GM12864 (cell line): ENCODE measurements around the gene DACH1.

Experiments used
- DNase-seq: peaks from one replicate; pipeline ENCODE4 v3.0.0-alpha.2; 2011; ENCODE audit warnings: low read depth
- H3K4me3 ChIP-seq: 2 replicates; pipeline ENCODE4 v1.5.1; 2011; ENCODE audit warnings: mild to moderate bottlenecking, low read depth, low read length, control low read depth
- TF ChIP-seq, protein P1 (sequence below): IDR thresholded peaks from 2 replicates; pipeline ENCODE4 v1.5.1; 2011; ENCODE audit warnings: low read depth, mild to moderate bottlenecking, moderate library complexity, low read length, control low read depth, inconsistent platforms; ENCODE audit errors: missing control alignments

DACH1 gene

DNA sequence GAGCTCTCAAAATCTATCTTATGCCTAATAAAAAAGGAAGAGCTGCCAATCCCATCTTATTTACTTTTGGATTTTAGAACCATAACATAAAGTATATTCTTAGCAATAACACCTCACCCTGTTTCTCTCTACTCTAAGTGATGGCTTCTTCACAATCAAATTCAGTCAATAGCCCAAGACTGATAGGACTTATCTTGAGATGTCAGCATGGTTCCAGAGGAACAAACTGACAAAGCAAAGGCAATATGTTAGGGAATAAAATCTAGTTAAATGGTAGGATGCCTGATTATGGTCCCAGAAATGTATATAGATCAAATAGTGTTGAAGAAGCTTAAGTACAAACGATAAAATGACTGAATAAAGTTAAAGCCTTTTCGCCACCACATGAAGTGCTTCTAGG is 36.3 kb downstream of the DACH1 start:
- no peak for DNase-seq
- no peak overlapping the region for H3K4me3 ChIP-seq
- TF ChIP-seq, protein P1, sequence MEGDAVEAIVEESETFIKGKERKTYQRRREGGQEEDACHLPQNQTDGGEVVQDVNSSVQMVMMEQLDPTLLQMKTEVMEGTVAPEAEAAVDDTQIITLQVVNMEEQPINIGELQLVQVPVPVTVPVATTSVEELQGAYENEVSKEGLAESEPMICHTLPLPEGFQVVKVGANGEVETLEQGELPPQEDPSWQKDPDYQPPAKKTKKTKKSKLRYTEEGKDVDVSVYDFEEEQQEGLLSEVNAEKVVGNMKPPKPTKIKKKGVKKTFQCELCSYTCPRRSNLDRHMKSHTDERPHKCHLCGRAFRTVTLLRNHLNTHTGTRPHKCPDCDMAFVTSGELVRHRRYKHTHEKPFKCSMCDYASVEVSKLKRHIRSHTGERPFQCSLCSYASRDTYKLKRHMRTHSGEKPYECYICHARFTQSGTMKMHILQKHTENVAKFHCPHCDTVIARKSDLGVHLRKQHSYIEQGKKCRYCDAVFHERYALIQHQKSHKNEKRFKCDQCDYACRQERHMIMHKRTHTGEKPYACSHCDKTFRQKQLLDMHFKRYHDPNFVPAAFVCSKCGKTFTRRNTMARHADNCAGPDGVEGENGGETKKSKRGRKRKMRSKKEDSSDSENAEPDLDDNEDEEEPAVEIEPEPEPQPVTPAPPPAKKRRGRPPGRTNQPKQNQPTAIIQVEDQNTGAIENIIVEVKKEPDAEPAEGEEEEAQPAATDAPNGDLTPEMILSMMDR: no peak

DNA sequence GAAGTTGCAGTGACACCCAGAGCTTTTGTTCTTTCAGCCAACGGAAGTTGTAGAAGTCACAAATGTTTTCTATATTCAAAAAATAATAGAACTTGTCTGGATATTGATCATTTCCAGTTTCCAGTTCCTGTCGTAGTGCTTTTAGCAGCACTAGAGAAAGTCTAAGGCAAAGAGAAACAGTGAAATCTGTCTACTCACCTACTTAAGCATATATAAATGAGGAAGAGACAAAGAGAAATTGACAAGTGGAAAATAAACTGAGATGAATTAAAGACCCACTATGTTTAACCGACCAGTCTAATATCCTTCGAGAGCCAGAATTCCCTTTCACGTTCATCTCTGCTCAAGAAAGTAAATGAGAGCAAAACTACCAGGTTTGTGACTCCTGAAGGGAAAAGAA is 36.7 kb downstream of the DACH1 start:
- H3K4me3 ChIP-seq: no peak overlapping the region
- TF ChIP-seq, protein P1: no peak
- no peak for DNase-seq

DNA sequence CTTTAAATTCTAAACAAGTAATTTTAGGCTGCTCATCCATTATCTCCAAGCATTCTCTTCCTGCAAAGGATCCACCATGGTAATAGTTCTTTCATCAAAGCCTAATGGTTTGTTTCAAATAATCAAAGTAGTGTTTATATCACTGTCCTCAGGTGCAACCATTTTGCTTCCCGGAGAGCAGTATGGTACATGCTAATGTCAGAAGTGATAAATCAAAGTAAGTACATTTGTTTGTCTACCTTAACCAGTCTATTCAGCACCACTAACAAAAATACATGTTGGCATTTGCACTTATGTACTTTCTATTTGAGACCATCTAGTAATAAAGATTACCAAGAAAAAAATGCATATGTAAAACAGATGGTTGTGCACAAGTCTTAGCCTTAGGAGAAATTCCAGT is 37.5 kb downstream of the DACH1 start:
- H3K4me3 ChIP-seq: no peak overlapping the region
- TF ChIP-seq, protein P1: no peak
- no peak for DNase-seq

DNA sequence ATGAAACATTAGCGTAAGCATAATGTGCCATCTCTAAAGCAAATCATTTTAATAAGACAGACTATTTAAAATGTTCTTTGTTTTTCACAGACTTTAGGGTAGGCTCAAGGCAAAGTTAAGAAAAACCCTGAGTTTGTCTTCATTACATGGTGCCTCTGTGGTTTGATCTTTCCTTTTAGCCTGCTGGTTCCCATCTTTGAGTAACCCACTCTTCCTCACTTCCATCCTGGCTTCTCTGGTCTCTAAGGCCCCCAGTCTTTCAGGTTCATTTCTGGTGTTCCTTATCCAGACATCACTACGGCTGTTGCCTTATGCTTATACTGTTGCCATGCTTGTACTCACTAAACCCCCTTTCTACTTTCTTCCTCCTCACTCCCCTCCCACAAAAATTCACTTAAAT is 38.4 kb downstream of the DACH1 start:
- H3K4me3 ChIP-seq: no peak overlapping the region
- TF ChIP-seq, protein P1: no peak
- no peak for DNase-seq

DNA sequence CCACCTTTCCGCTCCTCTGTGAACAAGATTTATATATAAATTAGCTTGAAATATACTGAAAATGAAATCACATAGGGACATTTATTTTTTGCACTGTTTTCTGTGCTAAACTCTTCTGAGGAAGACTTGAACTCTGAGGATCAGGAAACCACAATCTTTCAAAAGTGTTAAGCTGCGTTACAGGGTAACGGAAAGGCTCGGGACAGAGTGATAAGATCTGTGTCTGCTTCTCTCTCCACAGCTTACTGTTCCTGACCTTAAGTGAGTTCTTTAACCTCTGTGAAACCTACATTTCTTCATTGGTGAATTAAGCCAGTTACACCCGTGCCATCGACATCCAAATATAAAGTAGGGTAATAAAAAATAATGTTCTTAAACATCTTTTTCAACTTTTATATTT is 38.9 kb downstream of the DACH1 start:
- no peak overlapping the region for H3K4me3 ChIP-seq
- DNase-seq: no peak
- TF ChIP-seq, protein P1: no peak

GRCh38 chr13:71827241-71827640 is 39.8 kb downstream of the DACH1 start:
- no peak overlapping the region for H3K4me3 ChIP-seq
- TF ChIP-seq, protein P1: no peak
- no peak for DNase-seq

DNA sequence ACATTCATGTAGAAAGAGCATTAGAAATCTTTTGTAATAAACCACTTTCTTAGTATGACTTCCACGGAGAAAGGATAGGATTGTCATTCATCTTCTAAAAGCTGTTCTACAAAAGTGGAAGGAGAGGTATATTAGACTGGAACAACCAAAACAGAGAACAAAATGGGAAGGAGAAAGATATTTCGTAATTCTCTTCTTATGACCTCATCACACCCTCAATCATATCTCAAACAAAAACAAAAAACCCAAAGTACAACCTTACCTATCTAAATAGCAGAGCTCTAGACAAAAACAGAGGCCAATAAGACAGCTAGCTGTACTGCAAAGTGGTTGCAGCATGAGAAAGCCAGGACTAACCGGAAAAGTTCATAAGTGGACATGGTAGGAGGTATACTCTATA is 46.3 kb downstream of the DACH1 start:
- DNase-seq: no peak
- TF ChIP-seq, protein P1: no peak
- H3K4me3 ChIP-seq: no peak overlapping the region
